Osteocyte (in vitro differentiated cells): Measurements from ENCODE around the gene IFI44. TPM values are rescaled to one million over a fixed set of nuclear protein-coding genes. Genes with fewer than 3 reads are reported as not detected.

Experiments
- DNase-seq: peaks from one replicate; pipeline ENCODE4 v3.0.0; 2021; ENCODE audit warnings: mixed read lengths; ENCODE audit not compliant: unreplicated experiment; ENCODE audit errors: extremely low spot score
- H3K27ac Mint-ChIP-seq: one replicate; pipeline ENCODE4 v1.8.0; 2021; ENCODE audit warnings: mild to moderate bottlenecking, mixed read lengths; ENCODE audit not compliant: unreplicated experiment
- H3K27me3 Mint-ChIP-seq: one replicate; pipeline ENCODE4 v1.8.0; 2021; ENCODE audit warnings: mixed read lengths; ENCODE audit not compliant: unreplicated experiment
- H3K36me3 Mint-ChIP-seq: one replicate; pipeline ENCODE4 v1.8.0; 2021; ENCODE audit warnings: mixed read lengths; ENCODE audit not compliant: unreplicated experiment
- H3K4me1 Mint-ChIP-seq: one replicate; pipeline ENCODE4 v1.8.0; 2021; ENCODE audit warnings: mixed read lengths; ENCODE audit not compliant: unreplicated experiment
- H3K4me3 Mint-ChIP-seq: one replicate; pipeline ENCODE4 v1.8.0; 2021; ENCODE audit warnings: mild to moderate bottlenecking, moderate library complexity, mixed read lengths; ENCODE audit not compliant: unreplicated experiment
- H3K9me3 Mint-ChIP-seq: one replicate; pipeline ENCODE4 v1.8.0; 2021; ENCODE audit warnings: mixed read lengths; ENCODE audit not compliant: unreplicated experiment
- total RNA-seq: library from RNA; stranded (reverse); gene quantifications from 2 replicates; pipeline ENCODE4 v1.2.1, GENCODE V29; 2021
- TF ChIP-seq, protein P1 (sequence below): fragments of 200-600 bp; sonication (generic); IDR thresholded peaks from 2 replicates; pipeline ENCODE4 v1.5.0; 2021; ENCODE audit warnings: antibody characterized with exemption, mild to moderate bottlenecking, moderate library complexity

IFI44 gene
- total RNA-seq, 1 donor from 2014 or later = 19.7 TPM

DNA sequence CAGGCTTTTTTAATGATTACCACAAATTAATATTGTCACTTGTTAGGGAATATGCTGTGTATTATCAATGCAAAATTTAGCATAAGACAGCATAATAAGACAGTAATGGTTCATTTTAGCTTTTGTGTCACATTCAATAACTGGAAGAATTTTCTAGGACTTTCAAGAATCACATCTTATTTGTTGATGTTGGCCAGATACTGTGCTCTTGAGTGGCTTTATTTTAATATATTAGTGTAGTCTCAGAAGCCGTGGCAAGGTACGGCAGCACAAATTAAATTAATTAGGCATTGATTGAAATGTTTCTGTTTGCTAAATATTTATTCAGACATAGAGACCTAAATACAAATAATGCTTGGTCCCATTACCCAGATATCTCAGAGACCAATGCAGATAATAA lies 19.0 kb upstream of the IFI44 start:
- H3K4me3 Mint-ChIP-seq = no peak overlapping the region
- no peak for DNase-seq
- peaks cover 5% of the 10 kb centered on the region for H3K36me3 Mint-ChIP-seq
- no peaks in the 10 kb centered on the region for H3K27me3 Mint-ChIP-seq
- no peak overlapping the region for H3K27ac Mint-ChIP-seq
- H3K4me1 Mint-ChIP-seq = no peaks in the 10 kb centered on the region
- TF ChIP-seq, protein P1, sequence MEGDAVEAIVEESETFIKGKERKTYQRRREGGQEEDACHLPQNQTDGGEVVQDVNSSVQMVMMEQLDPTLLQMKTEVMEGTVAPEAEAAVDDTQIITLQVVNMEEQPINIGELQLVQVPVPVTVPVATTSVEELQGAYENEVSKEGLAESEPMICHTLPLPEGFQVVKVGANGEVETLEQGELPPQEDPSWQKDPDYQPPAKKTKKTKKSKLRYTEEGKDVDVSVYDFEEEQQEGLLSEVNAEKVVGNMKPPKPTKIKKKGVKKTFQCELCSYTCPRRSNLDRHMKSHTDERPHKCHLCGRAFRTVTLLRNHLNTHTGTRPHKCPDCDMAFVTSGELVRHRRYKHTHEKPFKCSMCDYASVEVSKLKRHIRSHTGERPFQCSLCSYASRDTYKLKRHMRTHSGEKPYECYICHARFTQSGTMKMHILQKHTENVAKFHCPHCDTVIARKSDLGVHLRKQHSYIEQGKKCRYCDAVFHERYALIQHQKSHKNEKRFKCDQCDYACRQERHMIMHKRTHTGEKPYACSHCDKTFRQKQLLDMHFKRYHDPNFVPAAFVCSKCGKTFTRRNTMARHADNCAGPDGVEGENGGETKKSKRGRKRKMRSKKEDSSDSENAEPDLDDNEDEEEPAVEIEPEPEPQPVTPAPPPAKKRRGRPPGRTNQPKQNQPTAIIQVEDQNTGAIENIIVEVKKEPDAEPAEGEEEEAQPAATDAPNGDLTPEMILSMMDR = no peak
- no peaks in the 10 kb centered on the region for H3K9me3 Mint-ChIP-seq

DNA sequence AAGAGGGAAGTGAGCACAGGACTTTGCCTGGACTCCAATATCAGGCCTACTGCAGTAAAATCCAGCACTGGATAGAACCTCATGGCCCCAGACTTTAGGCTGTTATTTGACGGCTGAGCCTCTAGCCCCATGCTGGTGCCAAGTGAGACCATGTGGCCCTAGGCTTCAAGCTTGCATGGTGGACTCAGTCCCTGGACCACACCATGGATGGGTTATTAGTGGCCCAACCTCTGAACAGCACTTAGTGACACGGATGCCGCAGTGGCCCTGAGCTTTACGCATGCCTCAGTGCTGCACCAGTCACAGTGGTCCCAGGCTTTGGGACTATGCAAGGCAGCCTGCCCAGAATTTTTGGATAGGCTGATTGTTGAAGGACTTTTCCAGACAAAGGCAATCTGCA lies 16.4 kb upstream of the IFI44 start:
- no peaks in the 10 kb centered on the region for H3K4me1 Mint-ChIP-seq
- H3K4me3 Mint-ChIP-seq = no peak overlapping the region

DNA sequence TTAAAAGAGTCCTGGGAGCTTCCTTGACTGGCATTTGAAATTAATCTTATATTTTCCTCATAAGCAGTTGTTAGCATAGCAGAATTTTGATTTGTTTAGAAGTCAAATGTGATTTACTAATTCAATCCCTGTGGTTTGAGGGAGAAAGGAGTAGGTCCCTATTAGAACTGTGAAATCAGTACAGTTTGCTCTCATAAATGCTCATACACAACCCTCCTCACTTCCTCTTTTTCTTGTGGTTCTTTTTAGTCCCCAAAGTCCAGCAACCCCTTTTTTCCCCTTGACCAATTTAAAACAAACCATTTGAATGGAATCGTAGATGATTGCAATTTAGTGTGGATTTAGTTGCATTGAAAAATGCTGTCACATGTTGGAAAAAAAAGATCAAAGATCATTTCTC lies 9.2 kb upstream of the IFI44 start:
- H3K36me3 Mint-ChIP-seq = peaks cover 14% of the 10 kb centered on the region
- H3K27me3 Mint-ChIP-seq = no peaks in the 10 kb centered on the region
- TF ChIP-seq, protein P1 = no peak

More for the DNA sequence above, 16.4 kb upstream of the IFI44 start:
- no peaks in the 10 kb centered on the region for H3K9me3 Mint-ChIP-seq
- TF ChIP-seq, protein P1 = no peak
- H3K36me3 Mint-ChIP-seq = peaks cover 9% of the 10 kb centered on the region
- no peak for DNase-seq
- H3K27ac Mint-ChIP-seq = no peak overlapping the region
- no peaks in the 10 kb centered on the region for H3K27me3 Mint-ChIP-seq

DNA sequence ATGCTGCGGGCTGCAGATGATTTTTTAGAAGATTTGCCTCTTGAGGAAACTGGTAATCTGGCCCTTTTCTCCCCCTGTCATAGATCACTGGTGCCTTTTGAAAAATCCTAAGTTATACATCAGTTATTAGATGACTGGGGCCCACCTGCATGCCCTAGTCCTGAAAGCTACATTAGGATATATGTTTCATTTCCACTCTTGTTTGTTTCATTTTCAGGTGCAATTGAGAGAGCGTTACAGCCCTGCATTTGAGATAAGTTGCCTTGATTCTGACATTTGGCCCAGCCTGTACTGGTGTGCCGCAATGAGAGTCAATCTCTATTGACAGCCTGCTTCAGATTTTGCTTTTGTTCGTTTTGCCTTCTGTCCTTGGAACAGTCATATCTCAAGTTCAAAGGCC lies 8.1 kb upstream of the IFI44 start:
- TF ChIP-seq, protein P1 = no peak
- no peak overlapping the region for H3K27ac Mint-ChIP-seq
- H3K4me3 Mint-ChIP-seq = no peak overlapping the region
- H3K9me3 Mint-ChIP-seq = peaks cover 5% of the 10 kb centered on the region
- no peak for DNase-seq
- H3K27me3 Mint-ChIP-seq = no peaks in the 10 kb centered on the region
- no peaks in the 10 kb centered on the region for H3K4me1 Mint-ChIP-seq
- H3K36me3 Mint-ChIP-seq = peaks cover 10% of the 10 kb centered on the region

More for the DNA sequence above, 9.2 kb upstream of the IFI44 start:
- no peak overlapping the region for H3K27ac Mint-ChIP-seq
- no peaks in the 10 kb centered on the region for H3K4me1 Mint-ChIP-seq
- H3K9me3 Mint-ChIP-seq = peaks cover 5% of the 10 kb centered on the region
- H3K4me3 Mint-ChIP-seq = no peak overlapping the region
- no peak for DNase-seq

DNA sequence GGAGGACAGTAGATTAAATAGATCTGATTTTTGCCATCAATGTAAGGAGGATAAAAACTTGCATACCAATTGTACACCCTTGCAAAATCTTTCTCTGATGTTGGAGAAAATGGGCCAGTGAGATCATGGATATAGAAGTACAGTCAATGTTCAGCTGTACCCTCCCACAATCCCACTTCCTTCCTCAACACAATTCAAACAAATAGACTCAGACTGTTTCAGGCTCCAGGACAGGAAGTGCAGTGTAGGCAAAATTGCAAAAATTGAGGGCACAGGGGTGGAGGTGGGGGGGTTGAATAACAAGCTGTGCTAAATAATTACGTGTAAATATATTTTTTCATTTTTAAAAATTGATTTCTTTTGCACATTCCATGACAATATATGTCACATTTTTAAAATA lies 3.9 kb upstream of the IFI44 start:
- H3K27ac Mint-ChIP-seq = no peak overlapping the region
- peaks cover 5% of the 10 kb centered on the region for H3K9me3 Mint-ChIP-seq
- no peaks in the 10 kb centered on the region for H3K27me3 Mint-ChIP-seq
- no peak overlapping the region for H3K4me3 Mint-ChIP-seq
- TF ChIP-seq, protein P1 = no peak
- DNase-seq = no peak
- peaks cover 13% of the 10 kb centered on the region for H3K4me1 Mint-ChIP-seq
- H3K36me3 Mint-ChIP-seq = peaks cover 6% of the 10 kb centered on the region
